Activated CD4-positive, alpha-beta memory T cell treated with anti-CD3 and anti-CD28 coated beads for 36 hours (primary cell): ENCODE results near the gene GRM8. TPM values are rescaled to one million over a fixed set of nuclear protein-coding genes. Genes with fewer than 3 reads are reported as not detected.

Experiments
- CTCF ChIA-PET: fragments of 350-600 bp; sonication (Branson Sonifier 250); formaldehyde crosslinking; loops from one replicate; lab custom pipeline; 2021; ENCODE audit warnings: antibody characterized with exemption, inconsistent platforms; lab: Charles Lee
- POLR2A ChIA-PET: fragments of 350-600 bp; sonication (Branson Sonifier 250); formaldehyde crosslinking; loops from one replicate; lab custom pipeline; 2021; ENCODE audit warnings: antibody characterized with exemption; lab: Charles Lee
- DNase-seq: peaks from one replicate; pipeline ENCODE4 v3.0.0-alpha.2; 2020
- H3K27ac Mint-ChIP-seq: one replicate; pipeline ENCODE4 v1.8.0; 2021; ENCODE audit warnings: mixed read lengths
- H3K27me3 Mint-ChIP-seq: one replicate; pipeline ENCODE4 v1.8.0; 2021; ENCODE audit warnings: mixed read lengths
- H3K36me3 Mint-ChIP-seq: one replicate; pipeline ENCODE4 v1.8.0; 2021; ENCODE audit warnings: mixed read lengths
- H3K4me1 Mint-ChIP-seq: one replicate; pipeline ENCODE4 v1.8.0; 2021; ENCODE audit warnings: low read depth, mixed read lengths
- H3K4me3 Mint-ChIP-seq: one replicate; pipeline ENCODE4 v1.8.0; 2021; ENCODE audit warnings: mild to moderate bottlenecking, mixed read lengths
- H3K9me3 Mint-ChIP-seq: one replicate; pipeline ENCODE4 v1.8.0; 2021; ENCODE audit warnings: mixed read lengths
- intact Hi-C: fragments of 100-400 bp; cut with micrococcal nuclease; formaldehyde crosslinking; loops from one replicate; pipeline ENCODE4 v1.15.1; 2023
- total RNA-seq, 2 experiments: library from RNA; stranded (reverse); gene quantifications; one replicate each; pipeline ENCODE4 v1.2.3, GENCODE V29; 2021

GRM8 gene
- total RNA-seq, 2 experiments from 2014 or later, result not detected

GRCh38 chr7:126819197-126819484 lies 433.6 kb downstream of the GRM8 start:
- Mint-ChIP-seq H3K4me1 (no peaks in the 10 kb centered on the region), H3K36me3 (no peaks in the 10 kb centered on the region), H3K27me3 (peaks cover 4% of the 10 kb centered on the region), H3K4me3 (no peak overlapping the region), H3K9me3 (no peaks in the 10 kb centered on the region), H3K27ac (no peak overlapping the region)
- ChIA-PET CTCF (no interaction called here), POLR2A (no interaction called here)
- intact Hi-C loops, result no loop called here
- DNase-seq, result no peak

- CTCF ChIA-PET, result interaction anchor here (0.9 kb wide), 1 partner anchor 16 kb away, joined by 3 read pairs; no protein-coding TSS in a partner anchor
- POLR2A ChIA-PET, result no interaction called here
- Mint-ChIP-seq H3K36me3 (no peaks in the 10 kb centered on the region), H3K4me3 (no peak overlapping the region), H3K9me3 (no peaks in the 10 kb centered on the region), H3K27ac (no peak overlapping the region), H3K27me3 (peaks cover 4% of the 10 kb centered on the region), H3K4me1 (no peaks in the 10 kb centered on the region)
- DNase-seq, result no peak
- intact Hi-C loops, result no loop called here
Observed at GRCh38 chr7:126818393-126819196, 434.1 kb downstream of the GRM8 start.

- H3K4me1 Mint-ChIP-seq, result no peaks in the 10 kb centered on the region
- H3K9me3 Mint-ChIP-seq, result peaks cover 11% of the 10 kb centered on the region
- no peak for DNase-seq
- H3K27me3 Mint-ChIP-seq, result peaks cover 3% of the 10 kb centered on the region
- ChIA-PET CTCF (no interaction called here), POLR2A (no interaction called here)
- intact Hi-C loops, result no loop called here
- no peak overlapping the region for H3K27ac Mint-ChIP-seq
- no peaks in the 10 kb centered on the region for H3K36me3 Mint-ChIP-seq
- no peak overlapping the region for H3K4me3 Mint-ChIP-seq
Observed at GRCh38 chr7:126809188-126809587, 443.6 kb downstream of the GRM8 start.

GRCh38 chr7:126806614-126807013 lies 446.1 kb downstream of the GRM8 start:
- Mint-ChIP-seq H3K36me3 (no peaks in the 10 kb centered on the region), H3K9me3 (peaks cover 12% of the 10 kb centered on the region), H3K4me3 (no peak overlapping the region), H3K27me3 (peaks cover 3% of the 10 kb centered on the region), H3K4me1 (no peaks in the 10 kb centered on the region), H3K27ac (no peak overlapping the region)
- intact Hi-C loops, result no loop called here
- POLR2A ChIA-PET, result no interaction called here
- DNase-seq, result no peak
- CTCF ChIA-PET, result no interaction called here

GRCh38 chr7:126805351-126805750 lies 447.4 kb downstream of the GRM8 start:
- ChIA-PET CTCF (interaction anchor here (0.6 kb wide), 1 partner anchor 832 kb away, joined by 3 read pairs; no protein-coding TSS in a partner anchor), POLR2A (no interaction called here)
- Mint-ChIP-seq H3K4me3 (no peak overlapping the region), H3K27ac (no peak overlapping the region), H3K4me1 (no peaks in the 10 kb centered on the region), H3K9me3 (peaks cover 1% of the 10 kb centered on the region), H3K36me3 (no peaks in the 10 kb centered on the region), H3K27me3 (peaks cover 3% of the 10 kb centered on the region)
- no peak for DNase-seq
- intact Hi-C loops, result no loop called here

GRCh38 chr7:126804604-126805003 lies 448.1 kb downstream of the GRM8 start:
- Mint-ChIP-seq H3K4me3 (no peak overlapping the region), H3K9me3 (peaks cover 1% of the 10 kb centered on the region), H3K27ac (no peak overlapping the region), H3K36me3 (no peaks in the 10 kb centered on the region), H3K27me3 (peaks cover 3% of the 10 kb centered on the region), H3K4me1 (no peaks in the 10 kb centered on the region)
- POLR2A ChIA-PET, result no interaction called here
- no peak for DNase-seq
- CTCF ChIA-PET, result interaction anchor here (1.5 kb wide), 1 partner anchor 481 kb away, joined by 3 read pairs; no protein-coding TSS in a partner anchor
- intact Hi-C loops, result no loop called here

- Mint-ChIP-seq H3K27ac (no peak overlapping the region), H3K27me3 (peaks cover 3% of the 10 kb centered on the region), H3K9me3 (peaks cover 1% of the 10 kb centered on the region), H3K4me3 (no peak overlapping the region), H3K36me3 (no peaks in the 10 kb centered on the region), H3K4me1 (no peaks in the 10 kb centered on the region)
- POLR2A ChIA-PET, result no interaction called here
- intact Hi-C loops, result loop anchor here (1.0 kb wide), 2 partner anchors 96 to 450 kb away; no protein-coding TSS in a partner anchor
- DNase-seq, result no peak
- CTCF ChIA-PET, result interaction anchor here (0.7 to 2.5 kb wide), 8 partner anchors 8 to 711 kb away, joined by 3 to 8 read pairs (median 4); no protein-coding TSS in a partner anchor
Observed at GRCh38 chr7:126803990-126804389, 448.8 kb downstream of the GRM8 start.

GRCh38 chr7:126803060-126803665 lies 449.6 kb downstream of the GRM8 start:
- intact Hi-C loops, result loop anchor here (1.0 kb wide), 2 partner anchors 97 to 451 kb away; no protein-coding TSS in a partner anchor
- no peak overlapping the region for H3K27ac Mint-ChIP-seq
- no peaks in the 10 kb centered on the region for H3K36me3 Mint-ChIP-seq
- peaks cover 1% of the 10 kb centered on the region for H3K9me3 Mint-ChIP-seq
- peaks cover 3% of the 10 kb centered on the region for H3K27me3 Mint-ChIP-seq
- DNase-seq, result peak; percentile 33
- H3K4me1 Mint-ChIP-seq, result no peaks in the 10 kb centered on the region
- POLR2A ChIA-PET, result no interaction called here
- H3K4me3 Mint-ChIP-seq, result no peak overlapping the region
- CTCF ChIA-PET, result interaction anchor here (0.7 to 2.5 kb wide), 12 partner anchors 9 to 711 kb away, joined by 3 to 8 read pairs (median 3); no protein-coding TSS in a partner anchor

GRCh38 chr7:126801733-126802132 lies 451.0 kb downstream of the GRM8 start:
- CTCF ChIA-PET, result interaction anchor here (2.5 kb wide), 1 partner anchor 646 kb away, joined by 8 read pairs; no protein-coding TSS in a partner anchor
- H3K27me3 Mint-ChIP-seq, result peaks cover 3% of the 10 kb centered on the region
- POLR2A ChIA-PET, result no interaction called here
- peaks cover 1% of the 10 kb centered on the region for H3K9me3 Mint-ChIP-seq
- no peak overlapping the region for H3K4me3 Mint-ChIP-seq
- DNase-seq, result no peak
- H3K4me1 Mint-ChIP-seq, result no peaks in the 10 kb centered on the region
- no peak overlapping the region for H3K27ac Mint-ChIP-seq
- no peaks in the 10 kb centered on the region for H3K36me3 Mint-ChIP-seq
- intact Hi-C loops, result no loop called here

- CTCF ChIA-PET, result no interaction called here
- H3K9me3 Mint-ChIP-seq, result peaks cover 1% of the 10 kb centered on the region
- H3K27me3 Mint-ChIP-seq, result peaks cover 4% of the 10 kb centered on the region
- no peaks in the 10 kb centered on the region for H3K36me3 Mint-ChIP-seq
- H3K27ac Mint-ChIP-seq, result no peak overlapping the region
- H3K4me1 Mint-ChIP-seq, result no peaks in the 10 kb centered on the region
- intact Hi-C loops, result no loop called here
- POLR2A ChIA-PET, result no interaction called here
- H3K4me3 Mint-ChIP-seq, result no peak overlapping the region
- no peak for DNase-seq
Observed at GRCh38 chr7:126799541-126799940, 453.2 kb downstream of the GRM8 start.

GRCh38 chr7:126792521-126792920 lies 460.2 kb downstream of the GRM8 start:
- H3K36me3 Mint-ChIP-seq, result no peaks in the 10 kb centered on the region
- no peaks in the 10 kb centered on the region for H3K9me3 Mint-ChIP-seq
- peaks cover 4% of the 10 kb centered on the region for H3K27me3 Mint-ChIP-seq
- CTCF ChIA-PET, result no interaction called here
- POLR2A ChIA-PET, result no interaction called here
- no peak for DNase-seq
- no peaks in the 10 kb centered on the region for H3K4me1 Mint-ChIP-seq
- no peak overlapping the region for H3K4me3 Mint-ChIP-seq
- no peak overlapping the region for H3K27ac Mint-ChIP-seq
- intact Hi-C loops, result no loop called here

- no peak for DNase-seq
- ChIA-PET CTCF (interaction anchor here (0.6 kb wide), 1 partner anchor 1518 kb away, joined by 3 read pairs; no protein-coding TSS in a partner anchor), POLR2A (no interaction called here)
- Mint-ChIP-seq H3K27me3 (peaks cover 4% of the 10 kb centered on the region), H3K9me3 (no peaks in the 10 kb centered on the region), H3K4me3 (no peak overlapping the region), H3K4me1 (no peaks in the 10 kb centered on the region), H3K36me3 (no peaks in the 10 kb centered on the region), H3K27ac (no peak overlapping the region)
- intact Hi-C loops, result no loop called here
Observed at GRCh38 chr7:126791306-126791705, 461.4 kb downstream of the GRM8 start.
